Measurements from ENCODE around the gene CDK5R2. TPM values are rescaled to one million over a fixed set of nuclear protein-coding genes. Genes with fewer than 3 reads are reported as not detected.
A peak's percentile ranks its signal among the peaks of the same experiment; 100 is the strongest.

CDK5R2 gene
- total RNA-seq, 2 donors from 2014 or later: 0.78 TPM; not detected in 1

GRCh38 chr2:218983263-218983933 lies 23.9 kb downstream of the CDK5R2 start:
- ATAC-seq: no peak
- H3K27me3 ChIP-seq: peaks cover 0 to 69% of the 10 kb centered on the region in 2 donors

GRCh38 chr2:218983934-218984238 lies 24.4 kb downstream of the CDK5R2 start:
- 17% methylated on average over 10 of the region's 10 CpGs; no CpG with 5 or more reads in 1 of the 2 donors for WGBS, 2 donors
- Histone ChIP-seq H3K27me3 (peaks cover 0 to 64% of the 10 kb centered on the region in 2 donors), H3K4me1 (peaks cover 45% of the 10 kb centered on the region), H3K4me3 (no peak overlapping the region), H3K36me3 (replicated peaks in 1 of 2; ENCODE audit: insufficient read depth in 1 of 2, low read depth in 2 of 2) (no peaks in the 10 kb centered on the region), H3K9me3 (no peaks in the 10 kb centered on the region), H3K27ac (no peak overlapping the region)
- DNase-seq: no peak
- no peak for ATAC-seq
- intact Hi-C loops (cut with DNase I): no loop called here
- TF ChIP-seq CTCF (IDR thresholded peaks at IDR 0.05): no peak
- TF ChIP-seq POLR2A (IDR thresholded peaks at IDR 0.05): no peak

More at GRCh38 chr2:218983263-218983933, 23.9 kb downstream of the CDK5R2 start:
- no peak overlapping the region for H3K4me3 ChIP-seq
- 14 to 17% methylated on average over 19 to 22 of the region's 23 CpGs for WGBS, 2 donors
- H3K9me3 ChIP-seq: no peaks in the 10 kb centered on the region
- peaks cover 45% of the 10 kb centered on the region for H3K4me1 ChIP-seq
- H3K36me3 ChIP-seq (replicated peaks in 1 of 2; ENCODE audit: insufficient read depth in 1 of 2, low read depth in 2 of 2): no peaks in the 10 kb centered on the region
- no peak overlapping the region for H3K27ac ChIP-seq
- TF ChIP-seq POLR2A (IDR thresholded peaks at IDR 0.05) (no peak), CTCF (IDR thresholded peaks at IDR 0.05) (no peak)
- no peak for DNase-seq
- intact Hi-C loops (cut with DNase I): no loop called here

- H3K27me3 ChIP-seq: peaks cover 0 to 64% of the 10 kb centered on the region in 2 donors
- H3K4me1 ChIP-seq: peaks cover 45% of the 10 kb centered on the region
Observed at GRCh38 chr2:218984239-218985020, 25.0 kb downstream of the CDK5R2 start.

DNA sequence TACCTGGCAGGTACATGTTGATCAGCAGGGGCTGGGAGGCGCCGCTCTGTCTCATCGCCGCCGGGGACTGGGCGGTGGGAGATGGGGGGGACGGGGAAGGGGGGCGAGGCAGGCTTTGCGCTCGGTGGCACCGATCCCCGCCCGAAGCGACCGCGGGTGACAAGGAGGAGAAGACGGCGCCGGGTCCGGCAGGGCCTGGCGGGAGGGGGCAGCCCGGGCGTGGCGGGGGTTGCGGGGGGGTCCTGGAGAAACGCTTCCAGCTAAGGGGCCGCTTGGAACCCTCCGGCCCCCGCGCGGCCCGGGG lies 25.5 kb downstream of the CDK5R2 start, which contains the start of gene FEV:
Gene FEV (minus strand): TSS at position 164 of the 304 bp plus-strand sequence. CDS start 109 bp downstream, at position 55.
- Histone ChIP-seq H3K4me3 (no peak within 1 kb of the TSS), H3K27ac (no peak within 1 kb of the TSS), H3K36me3 (replicated peaks in 1 of 2; ENCODE audit: insufficient read depth in 1 of 2, low read depth in 2 of 2) (no peaks in the 10 kb centered on the region), H3K27me3 (peaks cover 0 to 67% of the 10 kb centered on the region in 2 donors), H3K4me1 (peaks cover 41% of the 10 kb centered on the region), H3K9me3 (no peaks in the 10 kb centered on the region)
- no peak for TF ChIP-seq CTCF (IDR thresholded peaks at IDR 0.05)
- TF ChIP-seq POLR2A (IDR thresholded peaks at IDR 0.05): no peak
- DNase-seq (no peak), ATAC-seq (no peak)
- 1% methylated on average over 20 of the region's 32 CpGs; no CpG with 5 or more reads in 1 of the 2 donors for WGBS, 2 donors
- intact Hi-C loops (cut with DNase I): no loop called here

More at GRCh38 chr2:218984239-218985020, 25.0 kb downstream of the CDK5R2 start:
- H3K4me3 ChIP-seq: no peak overlapping the region
- H3K9me3 ChIP-seq: no peaks in the 10 kb centered on the region
- no peak for ATAC-seq
- no peak for TF ChIP-seq CTCF (IDR thresholded peaks at IDR 0.05)
- TF ChIP-seq POLR2A (IDR thresholded peaks at IDR 0.05): no peak
- intact Hi-C loops (cut with DNase I): no loop called here
- H3K36me3 ChIP-seq (replicated peaks in 1 of 2; ENCODE audit: insufficient read depth in 1 of 2, low read depth in 2 of 2): no peaks in the 10 kb centered on the region
- 2 to 3% methylated on average over 16 to 49 of the region's 50 CpGs for WGBS, 2 donors
- peak in 1 of 4 donors; percentile 37 for DNase-seq
- no peak overlapping the region for H3K27ac ChIP-seq
